Gastrocnemius medialis (tissue), 4 donors: Measurements from ENCODE around the gene COPG1. TPM values are rescaled to one million over a fixed set of nuclear protein-coding genes. Genes with fewer than 3 reads are reported as not detected.

ENCODE experiments used
- ATAC-seq, 2 donors: fragments of 150-250 bp; one replicate each; pipeline ENCODE4 v1.9.1; 2016
- DNase-seq, 2 donors: peaks; one replicate each; pipeline ENCODE4 v3.0.0-alpha.2; 2019
- H3K27ac ChIP-seq, 4 donors: fragments of 200-600 bp; sonication (generic); 1 replicate in 1 of 4; 2 replicates in 3 of 4; pipeline ENCODE4 v1.5.1; 2016 to 2018; ENCODE audit warnings: mild to moderate bottlenecking in 2 of 4, moderate library complexity in 1 of 4
- H3K27me3 ChIP-seq, 3 donors: fragments of 200-600 bp; sonication (generic) in 2 of 3; 1 replicate in 1 of 3; 2 replicates in 2 of 3; pipeline versions ENCODE4 v1.5.1 to v1.6.0; 2016 to 2019; ENCODE audit warnings: mild to moderate bottlenecking in 1 of 3, moderate library complexity in 1 of 3
- H3K36me3 ChIP-seq, 2 donors: fragments of 200-600 bp; sonication (generic) in 1 of 2; one replicate each; pipeline ENCODE4 v1.5.1; 2017 to 2018
- H3K4me1 ChIP-seq, 2 donors: fragments of 200-600 bp; sonication (generic) in 1 of 2; one replicate each; pipeline ENCODE4 v1.5.1; 2016 to 2017; ENCODE audit warnings: mild to moderate bottlenecking in 2 of 2
- H3K4me3 ChIP-seq, 4 donors: fragments of 200-600 bp; sonication (generic) in 3 of 4; 1 replicate in 1 of 4; 2 replicates in 3 of 4; pipeline ENCODE4 v1.5.1; 2016 to 2019; ENCODE audit warnings: mild to moderate bottlenecking in 2 of 4
- H3K9me3 ChIP-seq, 3 donors: fragments of 200-600 bp; sonication (generic) in 2 of 3; 1 replicate in 1 of 3; 2 replicates in 2 of 3; pipeline ENCODE4 v1.5.1; 2016 to 2019
- POLR2A ChIP-seq, 2 donors: fragments of 450-650 bp; IDR thresholded peaks; one replicate each; pipeline ENCODE4 v1.6.1; 2017; ENCODE audit warnings: antibody characterized with exemption in 2 of 2, mild to moderate bottlenecking in 2 of 2, moderate library complexity in 2 of 2
- in situ Hi-C, 4 donors: fragments of 200-750 bp; cut with MboI; loops; one replicate each; pipeline versions ENCODE4 v1.15.0 to v1.8.0; 2017; ENCODE audit warnings: low sequenced_read_pairs in 4 of 4
- intact Hi-C: fragments of 100-400 bp; cut with DNase I; formaldehyde crosslinking; loops from one replicate; pipeline ENCODE4 v1.15.1; 2023; ENCODE audit warnings: low total_unique reads
- total RNA-seq, 4 donors: library from RNA; depleted of rRNA; stranded (reverse); fragments of >200 nt; gene quantifications; one replicate each; pipeline versions ENCODE4 v1.1.0 to v1.2.3, GENCODE V29; 2016
- TF ChIP-seq, protein P1 (sequence below), 5 experiments: fragments of 450-650 bp in 3 of 5; fragments of 200-600 bp in 2 of 5; sonication (generic) in 2 of 5; IDR thresholded peaks in 4 of 5; conservative IDR thresholded peaks in 1 of 5; 1 replicate in 4 of 5; 2 replicates in 1 of 5; pipeline ENCODE4 v1.5.1; 2016 to 2019; ENCODE audit warnings: antibody characterized with exemption in 5 of 5, mild to moderate bottlenecking in 3 of 5, moderate library complexity in 3 of 5

Gene COPG1
- total RNA-seq, 4 donors from 2014 or later = 59.7 to 101 (median 79.8) TPM

DNA sequence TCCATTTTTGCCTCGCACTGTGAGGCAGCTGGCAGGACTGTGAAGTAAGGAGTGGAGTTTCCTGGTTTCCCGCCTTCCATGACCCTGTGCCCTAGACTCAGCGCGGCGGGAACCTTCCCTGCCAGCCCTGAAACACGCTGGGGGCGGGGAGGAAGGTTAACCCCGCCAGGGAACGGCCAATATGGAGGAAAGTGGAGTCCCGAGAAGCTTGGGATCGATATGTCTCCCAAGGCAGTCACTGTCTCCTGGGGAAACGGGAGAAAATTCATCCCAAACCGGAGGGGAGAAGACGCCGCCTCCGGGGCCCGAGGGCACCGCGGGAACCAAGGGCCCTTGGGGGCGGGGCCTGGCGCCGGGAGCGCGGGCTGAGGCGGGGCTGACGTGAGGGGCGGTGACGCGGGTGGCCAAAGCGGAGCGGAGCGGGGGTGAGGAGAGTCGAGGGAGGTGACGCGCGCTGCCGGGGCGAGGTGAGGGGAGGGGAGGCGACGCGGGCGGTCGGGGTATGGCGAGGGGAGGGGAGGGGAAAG, 29.1 kb downstream of the COPG1 start, which contains the start of gene HMCES:
Gene HMCES, plus strand, starts transcription at position 432 of the 527 bp plus-strand sequence. CDS start 863 bp downstream, outside the sequence.
- ATAC-seq (peak; percentile 92 to 95), DNase-seq (peak; percentile 88 to 90)
- Histone ChIP-seq H3K4me1 (peaks cover 19 to 21% of the 10 kb centered on the region in 2 donors), H3K9me3 (no peaks in the 10 kb centered on the region), H3K4me3 (peak within 1 kb of the TSS; percentile 69 to 91 (median 86)), H3K27me3 (no peaks in the 10 kb centered on the region), H3K36me3 (peaks cover 0 to 42% of the 10 kb centered on the region in 2 donors), H3K27ac (peak within 1 kb of the TSS; percentile 87 to 94 (median 89))
- intact Hi-C loops = loop anchor here (1.0 to 2.0 kb wide), 2 partner anchors 38 to 120 kb away; a partner anchor contains a TSS
- peak in 1 of 2 donors; percentile 83 for TF ChIP-seq POLR2A (IDR thresholded peaks at IDR 0.05)
- TF ChIP-seq, protein P1, sequence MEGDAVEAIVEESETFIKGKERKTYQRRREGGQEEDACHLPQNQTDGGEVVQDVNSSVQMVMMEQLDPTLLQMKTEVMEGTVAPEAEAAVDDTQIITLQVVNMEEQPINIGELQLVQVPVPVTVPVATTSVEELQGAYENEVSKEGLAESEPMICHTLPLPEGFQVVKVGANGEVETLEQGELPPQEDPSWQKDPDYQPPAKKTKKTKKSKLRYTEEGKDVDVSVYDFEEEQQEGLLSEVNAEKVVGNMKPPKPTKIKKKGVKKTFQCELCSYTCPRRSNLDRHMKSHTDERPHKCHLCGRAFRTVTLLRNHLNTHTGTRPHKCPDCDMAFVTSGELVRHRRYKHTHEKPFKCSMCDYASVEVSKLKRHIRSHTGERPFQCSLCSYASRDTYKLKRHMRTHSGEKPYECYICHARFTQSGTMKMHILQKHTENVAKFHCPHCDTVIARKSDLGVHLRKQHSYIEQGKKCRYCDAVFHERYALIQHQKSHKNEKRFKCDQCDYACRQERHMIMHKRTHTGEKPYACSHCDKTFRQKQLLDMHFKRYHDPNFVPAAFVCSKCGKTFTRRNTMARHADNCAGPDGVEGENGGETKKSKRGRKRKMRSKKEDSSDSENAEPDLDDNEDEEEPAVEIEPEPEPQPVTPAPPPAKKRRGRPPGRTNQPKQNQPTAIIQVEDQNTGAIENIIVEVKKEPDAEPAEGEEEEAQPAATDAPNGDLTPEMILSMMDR (IDR thresholded peaks at IDR 0.05 in 4 of 5, conservative IDR thresholded peaks at IDR 0.05 in 1 of 5) = no peak
- in situ Hi-C loops = no loop called here

DNA sequence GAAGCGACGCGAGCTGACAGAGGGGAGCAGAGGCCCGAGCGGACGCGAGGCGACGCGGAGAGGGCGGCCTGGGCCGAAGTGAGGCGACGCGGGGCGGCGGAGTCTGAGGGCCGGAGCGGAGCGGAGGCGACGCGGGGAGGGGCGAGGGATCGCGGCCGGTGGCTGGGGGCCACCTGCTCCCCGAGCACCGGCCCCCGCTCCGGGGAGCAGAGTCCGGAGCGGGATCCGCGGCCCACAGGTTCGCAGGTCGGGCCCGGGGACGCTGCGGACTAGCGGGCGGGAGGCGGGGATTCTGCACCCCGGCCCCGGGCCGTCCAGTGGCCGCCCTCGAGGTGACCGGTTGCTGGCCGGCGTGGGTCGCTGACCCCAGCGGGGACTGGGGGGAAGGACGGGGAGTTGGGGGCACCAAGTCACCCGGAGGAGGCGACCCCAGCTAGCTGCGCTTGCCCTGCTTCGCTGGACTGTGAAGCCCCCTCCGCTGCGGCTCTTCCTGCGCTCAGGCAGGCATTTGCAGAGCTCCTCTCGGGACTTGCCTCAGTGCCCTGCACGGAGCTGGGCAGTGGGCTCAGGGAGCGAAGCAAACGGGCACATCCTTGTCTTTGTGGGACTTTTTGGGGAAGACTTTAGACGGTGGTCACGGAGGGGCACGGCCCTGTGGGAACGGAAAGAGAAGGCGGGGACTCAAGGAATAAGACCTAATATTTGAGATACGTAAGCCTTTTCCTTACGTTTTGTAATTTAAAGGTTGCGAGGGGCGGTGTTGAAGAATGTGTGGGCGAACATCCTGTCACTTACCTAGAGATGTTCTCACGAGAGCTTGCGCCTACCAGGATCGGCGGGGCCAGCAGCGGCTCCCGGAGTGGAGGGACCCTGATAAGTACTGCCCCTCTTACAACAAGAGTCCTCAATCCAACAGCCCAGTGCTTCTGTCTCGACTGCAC, 29.8 kb downstream of the COPG1 start:
- Histone ChIP-seq H3K27me3 (no peaks in the 10 kb centered on the region), H3K9me3 (no peaks in the 10 kb centered on the region), H3K27ac (peak overlapping the region; percentile 87 to 94 (median 89)), H3K4me3 (peak overlapping the region; percentile 69 to 91 (median 86)), H3K36me3 (peaks cover 0 to 35% of the 10 kb centered on the region in 2 donors), H3K4me1 (peaks cover 19 to 21% of the 10 kb centered on the region in 2 donors)
- peak; percentile 22 to 87 for TF ChIP-seq POLR2A (IDR thresholded peaks at IDR 0.05)
- TF ChIP-seq, protein P1 (IDR thresholded peaks at IDR 0.05 in 4 of 5, conservative IDR thresholded peaks at IDR 0.05 in 1 of 5) = peak in 1 of 5 experiments; percentile 7
- in situ Hi-C loops = no loop called here
- intact Hi-C loops = loop anchor here (1.0 to 2.0 kb wide), 2 partner anchors 37 to 120 kb away; a partner anchor contains a TSS
- ATAC-seq (peak; percentile 52 to 62), DNase-seq (no peak)

DNA sequence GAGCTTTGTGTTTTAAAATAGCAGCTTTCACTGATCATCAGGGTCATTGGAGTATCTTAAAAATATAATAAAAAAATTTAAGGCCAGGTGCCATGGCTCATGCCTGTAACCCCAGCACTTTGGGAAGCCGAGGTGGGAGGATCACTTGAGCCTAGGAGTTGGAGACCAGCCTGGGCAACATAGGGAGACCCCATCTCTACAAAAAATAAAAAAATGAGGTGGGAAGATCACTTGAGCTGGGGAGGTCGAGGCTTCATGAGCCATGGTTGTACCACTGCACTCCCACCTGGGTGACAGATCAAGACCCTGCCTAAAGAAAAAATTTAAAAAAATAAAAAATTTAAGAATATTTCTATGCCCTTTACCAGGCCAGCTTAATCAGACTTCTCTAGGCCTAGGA, 30.8 kb downstream of the COPG1 start:
- Histone ChIP-seq H3K9me3 (no peaks in the 10 kb centered on the region), H3K27ac (peak overlapping the region; percentile 87 to 94 (median 89)), H3K36me3 (peaks cover 0 to 25% of the 10 kb centered on the region in 2 donors), H3K27me3 (no peaks in the 10 kb centered on the region), H3K4me3 (peak overlapping the region; percentile 69 to 91 (median 86)), H3K4me1 (peaks cover 19 to 21% of the 10 kb centered on the region in 2 donors)
- no peak for DNase-seq
- in situ Hi-C loops (no loop called here), intact Hi-C loops (no loop called here)
- ATAC-seq = no peak
- TF ChIP-seq POLR2A (IDR thresholded peaks at IDR 0.05) = no peak
- TF ChIP-seq, protein P1 (IDR thresholded peaks at IDR 0.05 in 4 of 5, conservative IDR thresholded peaks at IDR 0.05 in 1 of 5) = no peak

DNA sequence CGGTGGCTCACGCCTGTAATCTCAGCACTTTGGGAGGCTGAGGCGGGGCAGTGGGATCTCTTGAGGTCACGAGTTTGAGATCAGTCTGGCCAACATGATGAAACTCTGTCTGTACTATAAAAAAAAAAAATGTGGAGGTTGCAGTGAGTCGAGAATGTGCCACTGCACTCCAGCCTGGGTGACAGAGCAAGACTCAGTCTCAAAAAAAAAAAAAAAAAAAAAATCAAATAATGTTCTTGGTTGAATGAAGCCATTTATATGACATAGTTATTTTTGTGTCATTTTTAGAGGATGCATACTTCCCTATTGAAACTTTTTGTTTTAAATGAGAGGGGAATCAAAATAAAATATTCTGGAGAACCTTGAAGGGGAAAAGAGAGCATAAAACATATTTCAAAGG, 32.3 kb downstream of the COPG1 start:
- H3K4me1 ChIP-seq = peaks cover 19 to 21% of the 10 kb centered on the region in 2 donors
- intact Hi-C loops = no loop called here
- H3K27ac ChIP-seq = peak overlapping the region in 1 of 4 donors; percentile 26
- no peak overlapping the region for H3K4me3 ChIP-seq
- ATAC-seq (no peak), DNase-seq (no peak)
- TF ChIP-seq, protein P1 (IDR thresholded peaks at IDR 0.05 in 4 of 5, conservative IDR thresholded peaks at IDR 0.05 in 1 of 5) = no peak
- TF ChIP-seq POLR2A (IDR thresholded peaks at IDR 0.05) = no peak
- H3K9me3 ChIP-seq = no peaks in the 10 kb centered on the region
- in situ Hi-C loops = no loop called here
- H3K27me3 ChIP-seq = no peaks in the 10 kb centered on the region
- H3K36me3 ChIP-seq = peaks cover 0 to 11% of the 10 kb centered on the region in 2 donors
